Activated CD8-positive, alpha-beta memory T cell treated with anti-CD3 and anti-CD28 coated beads, Interleukin-2, amount 10 ng/mL, durations not matched to agents 7 days and 5 days (primary cell): ENCODE data around the gene ST8SIA4. TPM values are rescaled to one million over a fixed set of nuclear protein-coding genes. Genes with fewer than 3 reads are reported as not detected.
"Not testable (repeated sequence)": the region's sequence is repeated elsewhere in the genome, so short reads cannot be mapped to it uniquely, and the experiment has no call there.

ENCODE experiments used
- ATAC-seq: fragments of 150-1000 bp; cut with Tn5 transposase; one replicate; pipeline ENCODE4 v1.10.0; 2021; ENCODE audit warnings: moderate library complexity
- CTCF ChIA-PET: fragments of 350-600 bp; sonication (Branson Sonifier 250); formaldehyde crosslinking; loops from one replicate; lab custom pipeline; 2021; ENCODE audit warnings: antibody characterized with exemption; lab: Charles Lee
- DNase-seq: peaks from one replicate; pipeline ENCODE4 v3.0.0-alpha.2; 2020
- H3K27ac Mint-ChIP-seq: one replicate; pipeline ENCODE4 v1.8.0; 2021; ENCODE audit warnings: mild to moderate bottlenecking, mixed read lengths
- H3K27me3 Mint-ChIP-seq: one replicate; pipeline ENCODE4 v1.8.0; 2021; ENCODE audit warnings: mixed read lengths
- H3K36me3 Mint-ChIP-seq: one replicate; pipeline ENCODE4 v1.8.0; 2021; ENCODE audit warnings: mild to moderate bottlenecking, mixed read lengths
- H3K4me1 Mint-ChIP-seq: one replicate; pipeline ENCODE4 v1.8.0; 2021; ENCODE audit warnings: mixed read lengths
- H3K4me3 Mint-ChIP-seq: one replicate; pipeline ENCODE4 v1.8.0; 2021; ENCODE audit warnings: mild to moderate bottlenecking, moderate library complexity, mixed read lengths
- H3K9me3 Mint-ChIP-seq: one replicate; pipeline ENCODE4 v1.8.0; 2022; ENCODE audit warnings: low read depth, mixed read lengths
- total RNA-seq, 2 experiments: library from RNA; stranded (reverse); gene quantifications; one replicate each; pipeline ENCODE4 v1.2.3, GENCODE V29; 2021

ST8SIA4 gene
- total RNA-seq, 2 experiments from 2014 or later: 53.3 to 59.3 TPM

DNA sequence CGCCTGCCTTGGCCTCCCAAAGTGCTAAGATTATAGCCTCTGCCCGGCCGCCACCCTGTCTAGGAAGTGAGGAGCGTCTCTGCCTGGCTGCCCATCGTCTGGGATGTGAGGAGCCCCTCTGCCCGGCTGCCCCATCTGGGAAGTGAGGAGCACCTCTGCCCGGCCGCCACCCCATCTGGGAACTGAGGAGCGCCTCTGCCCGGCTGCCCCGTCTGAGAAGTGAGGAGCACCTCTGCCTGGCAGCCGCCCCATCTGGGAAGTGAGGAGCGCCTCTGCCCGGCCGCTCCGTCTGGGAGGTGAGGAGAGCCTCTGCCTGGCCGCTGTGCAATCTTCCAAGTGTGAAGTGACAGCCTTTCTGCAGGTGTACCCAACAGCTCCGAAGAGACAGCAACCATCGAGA is 117.5 kb downstream of the ST8SIA4 start:
- H3K36me3 Mint-ChIP-seq, CTCF ChIA-PET, DNase-seq, ATAC-seq, H3K27me3 Mint-ChIP-seq, H3K4me3 Mint-ChIP-seq, H3K9me3 Mint-ChIP-seq, H3K27ac Mint-ChIP-seq: not testable (repeated sequence)
- H3K4me1 Mint-ChIP-seq: peaks cover 16% of the 10 kb centered on the region

DNA sequence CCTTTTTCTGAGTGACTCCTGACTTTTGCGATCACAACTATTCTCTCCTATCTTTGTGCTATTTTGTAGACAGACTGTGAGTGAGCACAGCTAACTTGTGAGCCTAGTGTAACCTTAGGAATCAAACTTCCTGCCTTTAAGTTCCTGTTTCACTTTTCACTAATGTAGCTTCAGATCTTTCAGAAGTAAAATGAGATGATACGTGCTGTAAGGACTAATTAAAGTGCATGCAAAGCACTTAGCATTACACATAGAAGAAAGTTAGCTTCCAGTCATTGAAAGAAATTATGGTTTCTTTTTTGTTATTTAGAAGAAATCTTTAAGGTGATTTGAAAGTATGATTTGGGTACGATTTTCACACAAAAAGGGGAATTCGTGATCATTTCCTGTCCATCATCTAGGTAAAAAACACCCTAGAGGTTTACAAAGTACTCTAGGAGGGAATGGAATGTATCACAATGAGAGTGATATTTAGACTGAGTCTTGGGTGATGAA is 122.7 kb downstream of the ST8SIA4 start:
- CTCF ChIA-PET: interaction anchor here (1.1 kb wide), 1 partner anchor 10 kb away, joined by 3 read pairs; no protein-coding TSS in a partner anchor
- Mint-ChIP-seq H3K36me3 (peaks cover 13% of the 10 kb centered on the region), H3K27me3 (no peaks in the 10 kb centered on the region), H3K9me3 (peaks cover 2% of the 10 kb centered on the region), H3K27ac (peak overlapping the region; percentile 93), H3K4me1 (peaks cover 33% of the 10 kb centered on the region), H3K4me3 (peak overlapping the region; percentile 62)
- ATAC-seq: peak; percentile 79
- no peak for DNase-seq

DNA sequence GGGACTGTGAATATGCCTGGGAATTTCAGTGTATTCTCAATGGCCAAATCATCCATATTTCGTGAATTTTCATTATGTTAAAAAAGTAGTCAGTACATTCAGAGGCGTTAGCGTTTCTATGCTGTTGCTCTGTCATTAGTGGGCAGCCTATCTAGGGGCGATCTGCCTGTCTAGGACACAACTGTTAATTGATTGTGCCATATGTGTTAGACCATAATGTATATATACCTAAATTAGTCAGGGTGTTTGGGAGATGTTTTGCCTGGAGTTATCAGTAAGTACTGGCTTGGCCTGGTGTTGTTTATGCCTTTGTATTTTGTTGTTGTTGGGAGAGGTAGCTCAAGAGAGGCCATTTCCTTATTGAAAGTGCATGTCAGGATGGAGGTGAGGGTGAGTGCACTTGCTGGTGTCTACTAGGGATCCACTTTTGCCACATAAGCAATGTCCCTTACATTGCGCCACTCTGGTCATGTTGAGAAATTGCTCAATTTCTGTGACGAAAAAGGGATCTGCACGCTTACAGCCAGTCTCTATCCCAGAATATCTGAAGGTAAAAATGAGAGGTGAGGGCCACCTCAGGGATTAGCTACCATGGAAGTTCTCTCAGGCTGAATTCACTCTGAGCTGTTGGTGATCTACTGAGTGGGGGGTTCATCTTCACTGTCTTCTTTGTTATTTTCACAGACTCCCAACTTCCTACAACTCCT is 123.3 kb downstream of the ST8SIA4 start:
- peak overlapping the region; percentile 62 for H3K4me3 Mint-ChIP-seq
- H3K9me3 Mint-ChIP-seq: peaks cover 2% of the 10 kb centered on the region
- H3K27me3 Mint-ChIP-seq: no peaks in the 10 kb centered on the region
- peak overlapping the region; percentile 93 for H3K27ac Mint-ChIP-seq
- DNase-seq (no peak), ATAC-seq (peak; percentile 57)
- H3K36me3 Mint-ChIP-seq: peaks cover 13% of the 10 kb centered on the region
- H3K4me1 Mint-ChIP-seq: peaks cover 33% of the 10 kb centered on the region
- CTCF ChIA-PET: interaction anchor here (1.4 to 1.6 kb wide), 2 partner anchors 11 to 121 kb away, joined by 5 to 7 read pairs; no protein-coding TSS in a partner anchor

DNA sequence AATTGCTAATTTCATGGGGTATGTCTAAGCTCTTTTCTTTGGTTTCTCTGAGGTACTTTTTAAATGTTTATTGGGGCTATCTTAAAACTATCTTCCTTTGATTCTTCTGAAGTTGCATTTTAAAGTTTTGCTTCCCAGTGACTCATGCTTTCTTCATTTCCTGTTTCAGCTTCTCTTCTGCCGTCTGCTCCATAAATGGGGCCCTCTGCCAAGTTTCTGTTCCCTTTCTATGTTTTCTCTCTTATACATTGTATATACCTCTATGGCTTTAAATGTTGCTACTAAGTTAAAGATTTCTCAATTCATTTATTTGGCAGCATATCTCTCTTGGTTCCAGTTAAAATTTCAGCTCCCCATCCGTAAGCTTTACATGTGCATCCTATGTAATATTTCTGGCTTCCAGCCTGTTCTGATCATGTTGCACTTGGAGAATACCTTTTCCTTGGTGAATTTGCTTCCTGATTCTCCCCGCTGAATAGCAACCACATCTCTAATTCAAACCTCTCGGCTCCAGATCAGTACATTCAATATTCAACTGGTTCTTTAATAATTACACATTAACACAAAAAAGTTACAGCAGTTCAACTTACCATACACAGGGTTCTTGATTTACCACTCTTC is 125.3 kb downstream of the ST8SIA4 start:
- H3K27ac Mint-ChIP-seq: peak overlapping the region; percentile 74
- H3K4me1 Mint-ChIP-seq: peaks cover 33% of the 10 kb centered on the region
- ATAC-seq (peak; percentile 60), DNase-seq (no peak)
- peaks cover 10% of the 10 kb centered on the region for H3K36me3 Mint-ChIP-seq
- no peaks in the 10 kb centered on the region for H3K9me3 Mint-ChIP-seq
- no peaks in the 10 kb centered on the region for H3K27me3 Mint-ChIP-seq
- peak overlapping the region; percentile 5 for H3K4me3 Mint-ChIP-seq
- CTCF ChIA-PET: interaction anchor here (0.9 to 1.5 kb wide), 3 partner anchors 25 to 123 kb away, joined by 3 to 7 read pairs (median 4); no protein-coding TSS in a partner anchor

DNA sequence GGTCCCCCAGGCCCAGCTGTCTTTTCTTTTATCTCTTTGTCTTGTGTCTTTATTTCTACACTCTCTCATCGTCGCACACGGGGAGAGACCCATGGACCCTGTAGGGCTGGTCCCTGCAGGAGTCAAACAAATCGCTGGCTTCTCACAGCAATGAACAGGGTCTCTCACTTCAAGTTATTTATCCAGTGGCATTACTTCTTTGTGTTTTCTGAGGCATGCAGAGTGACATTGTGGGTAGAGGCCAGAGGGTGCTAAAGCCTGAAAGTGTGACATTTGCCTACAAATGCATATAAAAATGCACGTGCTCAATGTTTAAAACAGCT is 127.6 kb downstream of the ST8SIA4 start:
- peaks cover 10% of the 10 kb centered on the region for H3K36me3 Mint-ChIP-seq
- no peaks in the 10 kb centered on the region for H3K27me3 Mint-ChIP-seq
- CTCF ChIA-PET: interaction anchor here (0.6 to 1.0 kb wide), 2 partner anchors 43 to 128 kb away, joined by 3 read pairs; partner anchors contain the start of gene ST8SIA4
- no peaks in the 10 kb centered on the region for H3K9me3 Mint-ChIP-seq
- ATAC-seq (no peak), DNase-seq (no peak)
- peaks cover 29% of the 10 kb centered on the region for H3K4me1 Mint-ChIP-seq
- no peak overlapping the region for H3K27ac Mint-ChIP-seq
- H3K4me3 Mint-ChIP-seq: no peak overlapping the region

DNA sequence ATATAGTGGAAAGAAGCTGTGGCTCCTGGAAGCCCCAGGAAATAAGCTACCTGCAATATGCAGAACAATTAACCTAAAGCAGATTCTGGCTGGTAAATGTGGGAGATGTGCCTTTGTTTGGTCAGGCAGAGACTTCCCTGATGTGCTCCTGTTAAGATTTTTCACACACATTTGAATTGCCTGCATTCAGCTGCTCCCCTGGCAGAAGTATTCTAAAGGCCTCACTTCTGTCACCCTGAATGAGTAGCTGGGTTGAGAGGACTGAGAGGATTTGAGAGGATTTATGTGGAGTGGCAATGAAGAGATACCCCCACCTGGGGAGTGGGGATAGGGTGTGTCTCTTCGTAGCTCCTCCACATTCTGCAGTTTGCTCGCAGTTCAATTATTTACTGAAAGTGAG is 130.5 kb downstream of the ST8SIA4 start:
- H3K27me3 Mint-ChIP-seq: no peaks in the 10 kb centered on the region
- H3K4me1 Mint-ChIP-seq: peaks cover 5% of the 10 kb centered on the region
- H3K27ac Mint-ChIP-seq: no peak overlapping the region
- peaks cover 5% of the 10 kb centered on the region for H3K36me3 Mint-ChIP-seq
- H3K4me3 Mint-ChIP-seq: no peak overlapping the region
- CTCF ChIA-PET: no interaction called here
- DNase-seq: no peak
- ATAC-seq: no peak
- no peaks in the 10 kb centered on the region for H3K9me3 Mint-ChIP-seq

DNA sequence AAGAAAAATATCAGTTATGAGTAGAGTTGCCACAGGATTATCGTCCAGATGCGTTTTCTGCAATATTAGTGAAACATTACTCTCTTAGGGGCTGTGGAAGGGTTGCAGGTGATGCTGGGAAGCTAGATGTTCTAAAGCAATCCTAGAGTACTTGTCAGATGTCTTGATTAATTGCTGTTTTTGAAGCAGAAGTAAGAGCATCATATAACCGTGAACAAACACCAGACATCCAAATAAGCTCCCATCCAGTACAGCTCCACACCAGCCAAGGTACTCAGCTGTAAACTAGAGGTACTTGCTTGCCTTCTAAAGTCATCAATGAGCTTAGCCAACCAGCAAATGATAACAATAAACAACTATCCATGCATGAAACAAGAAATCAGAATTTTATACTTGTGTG is 131.1 kb downstream of the ST8SIA4 start:
- H3K9me3 Mint-ChIP-seq: no peaks in the 10 kb centered on the region
- DNase-seq (no peak), ATAC-seq (no peak)
- peaks cover 4% of the 10 kb centered on the region for H3K36me3 Mint-ChIP-seq
- no peak overlapping the region for H3K4me3 Mint-ChIP-seq
- no peak overlapping the region for H3K27ac Mint-ChIP-seq
- H3K4me1 Mint-ChIP-seq: peaks cover 2% of the 10 kb centered on the region
- CTCF ChIA-PET: no interaction called here
- H3K27me3 Mint-ChIP-seq: no peaks in the 10 kb centered on the region

DNA sequence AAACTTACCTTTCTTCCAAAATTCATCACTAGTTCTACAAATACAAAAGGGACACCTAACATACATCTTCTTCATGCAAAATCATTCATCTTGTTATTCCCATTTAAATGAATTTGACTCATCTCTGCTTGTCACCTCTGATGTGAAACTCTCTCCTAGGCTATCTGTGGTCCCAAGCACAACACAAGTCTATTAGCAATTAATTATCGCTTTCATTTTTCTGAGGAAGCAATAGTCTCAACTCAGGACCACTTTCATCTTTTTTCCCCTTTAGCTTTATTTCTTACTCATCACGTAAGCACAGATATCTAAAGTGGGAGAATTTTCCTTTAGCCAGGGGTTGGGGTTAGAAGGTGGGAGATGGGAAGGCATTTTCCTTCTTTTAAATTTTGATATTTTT is 131.9 kb downstream of the ST8SIA4 start:
- DNase-seq (no peak), ATAC-seq (no peak)
- H3K36me3 Mint-ChIP-seq: peaks cover 4% of the 10 kb centered on the region
- H3K27ac Mint-ChIP-seq: no peak overlapping the region
- H3K4me3 Mint-ChIP-seq: no peak overlapping the region
- no peaks in the 10 kb centered on the region for H3K4me1 Mint-ChIP-seq
- no peaks in the 10 kb centered on the region for H3K9me3 Mint-ChIP-seq
- CTCF ChIA-PET: no interaction called here
- no peaks in the 10 kb centered on the region for H3K27me3 Mint-ChIP-seq

DNA sequence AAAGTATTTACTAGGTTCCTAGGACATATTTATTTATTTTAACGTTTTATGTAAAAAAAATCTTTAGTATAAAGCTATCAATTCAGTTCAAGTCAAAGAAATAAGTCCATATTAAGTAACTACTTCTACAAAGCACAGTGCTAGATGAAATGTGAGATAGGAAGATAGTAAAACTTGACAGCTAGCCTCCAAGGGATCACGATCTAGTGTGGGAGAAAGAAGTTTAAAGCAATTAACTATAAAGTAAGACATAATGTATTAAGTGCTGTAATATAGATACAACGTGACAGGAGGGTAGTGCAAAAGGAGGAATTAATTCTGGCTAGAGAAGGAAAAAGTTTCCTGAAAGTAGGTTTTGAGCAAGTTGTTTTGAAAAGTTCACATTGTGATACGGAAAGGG is 134.9 kb downstream of the ST8SIA4 start:
- Mint-ChIP-seq H3K9me3 (no peaks in the 10 kb centered on the region), H3K36me3 (peaks cover 4% of the 10 kb centered on the region), H3K4me3 (no peak overlapping the region), H3K27me3 (peaks cover 5% of the 10 kb centered on the region), H3K27ac (no peak overlapping the region), H3K4me1 (no peaks in the 10 kb centered on the region)
- DNase-seq (no peak), ATAC-seq (no peak)
- CTCF ChIA-PET: no interaction called here

DNA sequence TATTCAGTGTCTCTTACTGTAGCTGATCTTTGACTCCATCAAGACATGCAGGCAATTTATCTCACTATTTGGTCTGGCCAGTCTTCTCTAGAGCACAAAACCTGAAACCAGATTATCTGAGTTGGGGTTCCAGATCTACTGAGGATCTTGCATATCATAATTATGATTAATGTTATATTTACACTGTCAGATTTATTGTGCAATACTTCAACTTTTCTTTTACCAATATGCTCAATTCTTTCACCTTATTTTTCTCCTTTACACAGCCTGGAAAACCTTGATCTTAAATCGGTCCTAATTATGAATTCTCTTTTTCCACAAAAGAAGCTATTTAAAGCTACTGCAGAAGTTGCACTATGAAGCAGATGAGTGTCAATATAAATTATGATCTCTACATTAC is 140.1 kb downstream of the ST8SIA4 start:
- Mint-ChIP-seq H3K4me1 (no peaks in the 10 kb centered on the region), H3K27me3 (peaks cover 5% of the 10 kb centered on the region), H3K36me3 (no peaks in the 10 kb centered on the region), H3K9me3 (no peaks in the 10 kb centered on the region), H3K27ac (no peak overlapping the region), H3K4me3 (no peak overlapping the region)
- ATAC-seq (no peak), DNase-seq (no peak)
- CTCF ChIA-PET: interaction anchor here (1.8 kb wide), 1 partner anchor 12 kb away, joined by 7 read pairs; no protein-coding TSS in a partner anchor

DNA sequence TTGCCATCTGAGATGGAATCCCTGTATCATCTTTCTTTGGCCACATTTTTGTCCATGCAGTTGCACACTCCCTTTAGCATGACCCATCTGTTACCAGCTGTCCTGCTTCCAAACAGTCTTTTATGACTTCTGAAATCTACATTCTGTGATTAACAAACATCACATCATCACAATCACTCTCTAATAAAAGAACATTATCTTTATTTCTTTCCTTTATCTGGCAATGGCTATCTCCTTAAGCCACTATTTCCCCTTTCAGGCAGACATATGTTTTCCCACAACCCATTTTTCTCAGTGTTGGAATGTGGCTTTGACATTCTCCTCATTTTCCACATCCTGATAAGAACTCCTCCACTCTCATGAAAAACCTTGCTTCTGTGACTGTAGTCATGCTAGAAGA is 141.0 kb downstream of the ST8SIA4 start:
- Mint-ChIP-seq H3K4me3 (no peak overlapping the region), H3K4me1 (no peaks in the 10 kb centered on the region), H3K9me3 (no peaks in the 10 kb centered on the region), H3K27me3 (peaks cover 5% of the 10 kb centered on the region), H3K36me3 (no peaks in the 10 kb centered on the region), H3K27ac (no peak overlapping the region)
- CTCF ChIA-PET: no interaction called here
- ATAC-seq (no peak), DNase-seq (no peak)

DNA sequence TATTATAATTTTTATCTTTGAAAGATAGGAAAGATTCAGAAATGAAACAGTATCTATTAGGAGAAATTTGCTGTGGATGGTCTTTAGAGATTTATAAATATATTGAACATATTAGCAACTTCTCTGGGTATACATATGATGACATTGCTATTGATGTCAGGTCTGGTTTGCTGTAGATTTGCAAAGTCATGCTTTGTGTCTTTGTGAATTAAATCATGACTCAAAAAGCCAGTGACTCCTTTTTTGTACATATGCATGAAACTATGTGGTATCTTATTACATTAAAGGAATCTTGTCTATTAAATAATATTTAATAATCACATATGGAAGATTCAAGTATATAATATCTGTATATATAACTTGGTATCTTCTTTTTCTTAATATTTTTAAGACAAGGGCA is 141.9 kb downstream of the ST8SIA4 start:
- Mint-ChIP-seq H3K9me3 (no peaks in the 10 kb centered on the region), H3K36me3 (no peaks in the 10 kb centered on the region), H3K27me3 (peaks cover 5% of the 10 kb centered on the region), H3K4me3 (no peak overlapping the region), H3K4me1 (no peaks in the 10 kb centered on the region), H3K27ac (no peak overlapping the region)
- CTCF ChIA-PET: no interaction called here
- DNase-seq: no peak
- no peak for ATAC-seq

DNA sequence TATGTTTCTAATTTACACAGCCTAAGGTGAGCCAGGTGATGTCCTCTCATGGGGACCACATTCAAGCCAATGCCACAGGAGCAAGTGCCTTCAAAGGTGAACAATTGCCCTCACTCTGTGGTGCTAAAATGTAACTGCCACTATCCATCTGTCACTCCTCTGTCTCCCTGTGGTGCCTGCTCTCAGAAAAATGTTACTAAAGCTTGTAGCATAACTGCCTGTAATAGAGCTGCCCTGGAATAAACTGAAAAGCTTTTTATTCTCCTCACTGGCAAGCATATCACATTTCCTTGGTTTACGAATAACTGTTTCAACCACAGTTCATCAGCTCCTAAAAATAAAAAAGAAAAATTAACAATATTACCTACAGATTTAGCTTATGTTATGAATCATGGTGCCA is 142.4 kb downstream of the ST8SIA4 start:
- DNase-seq: no peak
- no peak for ATAC-seq
- CTCF ChIA-PET: no interaction called here
- Mint-ChIP-seq H3K4me3 (no peak overlapping the region), H3K27me3 (peaks cover 3% of the 10 kb centered on the region), H3K36me3 (no peaks in the 10 kb centered on the region), H3K27ac (no peak overlapping the region), H3K9me3 (no peaks in the 10 kb centered on the region), H3K4me1 (no peaks in the 10 kb centered on the region)

DNA sequence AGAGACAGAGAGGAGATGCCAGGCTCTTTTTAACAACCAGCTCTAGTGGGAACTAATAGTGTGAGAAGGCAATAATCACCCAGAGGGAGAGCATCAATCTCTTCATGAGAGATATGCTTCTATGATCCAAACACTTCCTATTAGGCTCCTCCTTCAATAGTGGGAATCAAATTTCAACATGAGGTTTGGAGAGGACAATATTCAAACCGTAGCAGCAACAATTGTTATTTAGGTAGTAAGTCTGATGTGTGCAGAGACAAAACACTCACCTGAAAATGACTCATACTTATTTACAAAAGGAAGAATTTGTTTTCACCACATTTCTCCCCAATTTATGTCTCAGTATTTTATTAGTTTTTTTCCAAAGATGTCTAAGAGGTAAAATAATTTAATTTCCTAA is 144.3 kb downstream of the ST8SIA4 start:
- no peaks in the 10 kb centered on the region for H3K4me1 Mint-ChIP-seq
- ATAC-seq: no peak

More for the DNA sequence above, 144.3 kb downstream of the ST8SIA4 start:
- Mint-ChIP-seq H3K4me3 (no peak overlapping the region), H3K27ac (no peak overlapping the region), H3K36me3 (no peaks in the 10 kb centered on the region), H3K9me3 (no peaks in the 10 kb centered on the region), H3K27me3 (peaks cover 2% of the 10 kb centered on the region)
- no peak for DNase-seq
- CTCF ChIA-PET: no interaction called here
